ENCODE results near the gene KL. TPM values are rescaled to one million over a fixed set of nuclear protein-coding genes. Genes with fewer than 3 reads are reported as not detected.

The KL gene
- total RNA-seq, 1 experiment from 2014 or later = not detected

DNA sequence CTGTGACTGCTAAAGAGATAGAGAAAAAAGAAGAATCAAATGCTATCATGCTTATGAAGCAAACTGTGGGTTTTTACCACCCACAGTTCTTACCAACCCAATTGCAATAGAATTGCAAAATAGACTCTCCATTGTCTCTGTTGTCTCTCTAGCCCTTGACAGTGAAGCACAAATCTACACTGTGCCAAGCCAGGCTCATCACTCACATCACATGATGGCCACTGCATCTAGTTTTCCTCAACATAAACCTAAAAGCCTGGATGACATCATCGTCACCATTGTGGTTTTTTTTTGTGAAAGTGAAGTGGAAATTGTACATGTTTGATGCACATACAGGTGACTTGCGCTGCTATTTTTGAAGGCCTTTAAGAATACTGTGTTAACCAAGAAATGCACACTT lies 56.1 kb downstream of the KL start:
- Histone ChIP-seq H3K9me2 (ENCODE audit: insufficient read depth) (no peaks in the 10 kb centered on the region), H3K4me3 (replicated peaks in 1 of 2; ENCODE audit: low read depth in 1 of 2, low read length in 2 of 2) (no peak overlapping the region), H3K36me3 (ENCODE audit: control insufficient read depth in 1 of 2, insufficient read depth in 2 of 2, low read length in 2 of 2) (no peaks in the 10 kb centered on the region), H3K27me3 (ENCODE audit: insufficient read depth, low read length) (no peaks in the 10 kb centered on the region), H3K79me2 (ENCODE audit: insufficient read depth, low read length) (no peaks in the 10 kb centered on the region), H3K27ac (ENCODE audit: low read depth, low read length) (no peak overlapping the region), H2AFZ (ENCODE audit: low read depth, low read length, poor library complexity, severe bottlenecking) (no peak overlapping the region), H3K9ac (ENCODE audit: low read length) (no peak overlapping the region), H3K4me2 (ENCODE audit: low read length) (no peak overlapping the region), H3K9me3 (ENCODE audit: control insufficient read depth in 1 of 2, insufficient read depth in 1 of 2, low read depth in 1 of 2, low read length in 2 of 2) (no peaks in the 10 kb centered on the region), H4K20me1 (ENCODE audit: insufficient read depth) (no peaks in the 10 kb centered on the region), H3K4me1 (ENCODE audit: control insufficient read depth in 1 of 2, insufficient read depth in 2 of 2, low read length in 2 of 2) (no peaks in the 10 kb centered on the region)
- CTCF ChIA-PET = interaction anchor here (1.2 kb wide), 1 partner anchor 15 kb away, joined by 3 read pairs; no protein-coding TSS in a partner anchor
- no peak for DNase-seq (ENCODE audit: low read depth, low spot score)
- POLR2A ChIA-PET = no interaction called here
- no peak for ATAC-seq
- no TSS peak for BruUV-seq (replicated peaks)
- TF ChIP-seq POLR2A (IDR thresholded peaks at IDR 0.05; ENCODE audit: borderline replicate concordance, extremely low read depth, insufficient read depth, insufficient read length) (no peak), REST (IDR thresholded peaks at IDR 0.05; ENCODE audit: low read depth) (no peak), SIN3A (IDR thresholded peaks at IDR 0.05; ENCODE audit: low read depth) (no peak), CBX3 (IDR thresholded peaks at IDR 0.05; ENCODE audit: low read depth) (no peak), CEBPB (IDR thresholded peaks at IDR 0.05; ENCODE audit: low read depth) (no peak), YY1 (IDR thresholded peaks at IDR 0.05; ENCODE audit: extremely low read depth, insufficient replicate concordance, low read depth, low read length) (no peak), CTCF (IDR thresholded peaks at IDR 0.05 in 2 of 3, conservative IDR thresholded peaks at IDR 0.05 in 1 of 3; ENCODE audit: borderline replicate concordance in 1 of 3, insufficient read depth in 1 of 3, low read depth in 2 of 3, low read length in 2 of 3) (no peak), POLR2AphosphoS5 (IDR thresholded peaks at IDR 0.05; ENCODE audit: low read depth, low read length) (no peak)
- TF ChIP-seq, protein P1, sequence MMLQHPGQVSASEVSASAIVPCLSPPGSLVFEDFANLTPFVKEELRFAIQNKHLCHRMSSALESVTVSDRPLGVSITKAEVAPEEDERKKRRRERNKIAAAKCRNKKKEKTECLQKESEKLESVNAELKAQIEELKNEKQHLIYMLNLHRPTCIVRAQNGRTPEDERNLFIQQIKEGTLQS (IDR thresholded peaks at IDR 0.05) = no peak
- TF ChIP-seq, protein P2, sequence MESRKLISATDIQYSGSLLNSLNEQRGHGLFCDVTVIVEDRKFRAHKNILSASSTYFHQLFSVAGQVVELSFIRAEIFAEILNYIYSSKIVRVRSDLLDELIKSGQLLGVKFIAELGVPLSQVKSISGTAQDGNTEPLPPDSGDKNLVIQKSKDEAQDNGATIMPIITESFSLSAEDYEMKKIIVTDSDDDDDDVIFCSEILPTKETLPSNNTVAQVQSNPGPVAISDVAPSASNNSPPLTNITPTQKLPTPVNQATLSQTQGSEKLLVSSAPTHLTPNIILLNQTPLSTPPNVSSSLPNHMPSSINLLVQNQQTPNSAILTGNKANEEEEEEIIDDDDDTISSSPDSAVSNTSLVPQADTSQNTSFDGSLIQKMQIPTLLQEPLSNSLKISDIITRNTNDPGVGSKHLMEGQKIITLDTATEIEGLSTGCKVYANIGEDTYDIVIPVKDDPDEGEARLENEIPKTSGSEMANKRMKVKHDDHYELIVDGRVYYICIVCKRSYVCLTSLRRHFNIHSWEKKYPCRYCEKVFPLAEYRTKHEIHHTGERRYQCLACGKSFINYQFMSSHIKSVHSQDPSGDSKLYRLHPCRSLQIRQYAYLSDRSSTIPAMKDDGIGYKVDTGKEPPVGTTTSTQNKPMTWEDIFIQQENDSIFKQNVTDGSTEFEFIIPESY (IDR thresholded peaks at IDR 0.05; ENCODE audit: extremely low read depth, insufficient replicate concordance, low read length) = no peak
- intact Hi-C loops (cut with micrococcal nuclease) = no loop called here
- RAD21 ChIA-PET (ENCODE audit: low non-redundant PET in 1 of 2, low total read pairs in 2 of 2, uncharacterized antibody in 2 of 2, unreplicated experiment in 2 of 2) = no interaction called here

All from HCT116 (cell line).